Mesendoderm (in vitro differentiated cells): Measurements from ENCODE around the gene HTR3C. TPM values are rescaled to one million over a fixed set of nuclear protein-coding genes. Genes with fewer than 3 reads are reported as not detected.

ENCODE experiments used
- DNase-seq: peaks from one replicate; pipeline ENCODE4 v3.0.0; 2013
- H2AK5ac ChIP-seq: 2 replicates; pipeline ENCODE4 v1.6.1; 2013; ENCODE audit warnings: low read length, inconsistent platforms
- H2BK120ac ChIP-seq: 2 replicates; pipeline ENCODE4 v1.6.1; 2013; ENCODE audit warnings: low read depth, mild to moderate bottlenecking, low read length, moderate library complexity, mixed read lengths
- H2BK15ac ChIP-seq: replicated peaks from 2 replicates; pipeline ENCODE4 v1.6.1; 2013; ENCODE audit warnings: low read depth, mild to moderate bottlenecking, moderate library complexity
- H2BK5ac ChIP-seq: 2 replicates; pipeline ENCODE4 v1.6.1; 2013; ENCODE audit warnings: low read length, inconsistent platforms
- H3K18ac ChIP-seq: 2 replicates; pipeline ENCODE4 v1.6.1; 2013; ENCODE audit warnings: mild to moderate bottlenecking, low read length, mixed read lengths
- H3K23ac ChIP-seq: one replicate; pipeline ENCODE4 v1.6.1; 2013; ENCODE audit warnings: low read length
- H3K27ac ChIP-seq: 2 replicates; pipeline ENCODE4 v1.5.1; 2013; ENCODE audit warnings: low read depth, mild to moderate bottlenecking, inconsistent platforms, low read length, moderate library complexity
- H3K27me3 ChIP-seq: 2 replicates; pipeline ENCODE4 v1.6.1; 2013; ENCODE audit warnings: low read length, control low read depth, mild to moderate bottlenecking, inconsistent platforms; ENCODE audit not compliant: insufficient read depth, poor library complexity
- H3K36me3 ChIP-seq: 2 replicates; pipeline ENCODE4 v1.6.1; 2013; ENCODE audit warnings: low read length, inconsistent platforms; ENCODE audit not compliant: control insufficient read depth, insufficient read depth
- H3K4ac ChIP-seq: one replicate; pipeline ENCODE4 v1.6.1; 2013; ENCODE audit warnings: low read depth, mild to moderate bottlenecking, low read length, moderate library complexity
- H3K4me1 ChIP-seq: 2 replicates; pipeline ENCODE4 v1.6.1; 2013; ENCODE audit warnings: low read depth, low read length, inconsistent platforms; ENCODE audit not compliant: control insufficient read depth
- H3K4me2 ChIP-seq: 2 replicates; pipeline ENCODE4 v1.6.1; 2013; ENCODE audit warnings: low read length
- H3K4me3 ChIP-seq: 2 replicates; pipeline ENCODE4 v1.5.1; 2013; ENCODE audit warnings: mild to moderate bottlenecking, low read length
- H3K56ac ChIP-seq: one replicate; pipeline ENCODE4 v1.6.1; 2013; ENCODE audit warnings: low read length
- H3K79me1 ChIP-seq: 2 replicates; pipeline ENCODE4 v1.6.1; 2013; ENCODE audit warnings: low read length, inconsistent platforms
- H3K79me2 ChIP-seq: 2 replicates; pipeline ENCODE4 v1.6.1; 2013; ENCODE audit warnings: mild to moderate bottlenecking, low read length; ENCODE audit not compliant: control insufficient read depth, insufficient read depth
- H3K9ac ChIP-seq: 2 replicates; pipeline ENCODE4 v1.6.1; 2013; ENCODE audit warnings: low read length, inconsistent platforms
- H4K5ac ChIP-seq: one replicate; pipeline ENCODE4 v1.6.1; 2013; ENCODE audit warnings: low read length
- H4K8ac ChIP-seq: one replicate; pipeline ENCODE4 v1.6.1; 2013; ENCODE audit warnings: low read depth, mild to moderate bottlenecking, control low read depth, low read length, moderate library complexity
- WGBS: extraction: QIAGEN DNeasy Blood & Tissue Kit; methylation state at CpG from one replicate; pipeline ENCODE4 v1.1.7; 2013; ENCODE audit warnings: low lambda C conversion rate, missing lambda C conversion rate; ENCODE audit not compliant: insufficient coverage; ENCODE audit errors: extremely low coverage; 5-methylcytosine and 5-hydroxymethylcytosine counted together
- small RNA-seq: library from polyadenylated mRNA; stranded (forward); fragments of <200 nt; extraction: miRNeasy Mini kit (QIAGEN cat#:217004); gene quantifications from one replicate; pipeline ENCODE3, GENCODE V24; 2013; ENCODE audit not compliant: insufficient read depth

Gene HTR3C

GRCh38 chr3:184099806-184100686, 47.2 kb downstream of the HTR3C start:
- Histone ChIP-seq H4K5ac (no peak overlapping the region), H3K4me2 (no peak overlapping the region), H3K27ac (no peak overlapping the region), H3K18ac (no peak overlapping the region), H4K8ac (no peak overlapping the region), H3K27me3 (no peaks in the 10 kb centered on the region), H2BK15ac (no peak overlapping the region), H2BK120ac (no peak overlapping the region), H3K4me3 (no peak overlapping the region), H3K4ac (no peak overlapping the region), H3K79me1 (no peaks in the 10 kb centered on the region), H3K9ac (no peak overlapping the region), H2BK5ac (no peak overlapping the region), H3K79me2 (no peaks in the 10 kb centered on the region), H3K4me1 (no peaks in the 10 kb centered on the region), H3K56ac (no peak overlapping the region), H2AK5ac (no peak overlapping the region), H3K36me3 (no peaks in the 10 kb centered on the region), H3K23ac (no peak overlapping the region)
- DNase-seq = no peak
- no CpG with 5 or more reads among the region's 24 CpGs for WGBS

Small RNAs within 50 kb of the gene (small RNA-seq; reads per million reads assigned to genes)
- gene RF00019 = not detected
